ENCODE results near the gene UGGT1. TPM values are rescaled to one million over a fixed set of nuclear protein-coding genes. Genes with fewer than 3 reads are reported as not detected.

UGGT1 gene
- total and polyA plus RNA-seq, 9 donors = 7.1 to 42.5 (median 22.5) TPM

GRCh38 chr2:128196471-128196931 is 105.5 kb downstream of the UGGT1 start:
- Histone ChIP-seq H3K9me3 (no peaks in the 10 kb centered on the region), H3K4me3 (no peak overlapping the region), H3K27me3 (no peaks in the 10 kb centered on the region), H3K4me1 (ENCODE audit: insufficient read depth) (no peaks in the 10 kb centered on the region), H3K36me3 (no peaks in the 10 kb centered on the region), H3K27ac (no peak overlapping the region)
- WGBS, 3 donors = 41 to 50% (median 46%) methylated on average over 6 of the region's 6 CpGs
- intact Hi-C loops (cut with DNase I) = no loop called here
- DNase-seq = no peak
- TF ChIP-seq CTCF (IDR thresholded peaks at IDR 0.05) (no peak), POLR2A (IDR thresholded peaks at IDR 0.05) (no peak), EP300 (IDR thresholded peaks at IDR 0.05) (no peak)

GRCh38 chr2:128197059-128197458 is 106.1 kb downstream of the UGGT1 start:
- no peaks in the 10 kb centered on the region for H3K36me3 ChIP-seq
- TF ChIP-seq CTCF (IDR thresholded peaks at IDR 0.05) (no peak), POLR2A (IDR thresholded peaks at IDR 0.05) (no peak), EP300 (IDR thresholded peaks at IDR 0.05) (no peak)
- 94 to 97% (median 95%) methylated on average over 8 of the region's 8 CpGs for WGBS, 3 donors
- H3K4me1 ChIP-seq (ENCODE audit: insufficient read depth) = no peaks in the 10 kb centered on the region
- no peak for DNase-seq
- no peaks in the 10 kb centered on the region for H3K9me3 ChIP-seq
- intact Hi-C loops (cut with DNase I) = no loop called here
- no peaks in the 10 kb centered on the region for H3K27me3 ChIP-seq
- H3K27ac ChIP-seq = no peak overlapping the region
- H3K4me3 ChIP-seq = no peak overlapping the region

GRCh38 chr2:128198656-128199055 is 107.7 kb downstream of the UGGT1 start:
- intact Hi-C loops (cut with DNase I) = no loop called here
- Histone ChIP-seq H3K4me1 (ENCODE audit: insufficient read depth) (no peaks in the 10 kb centered on the region), H3K36me3 (no peaks in the 10 kb centered on the region), H3K27me3 (no peaks in the 10 kb centered on the region), H3K9me3 (no peaks in the 10 kb centered on the region), H3K27ac (no peak overlapping the region), H3K4me3 (no peak overlapping the region)
- TF ChIP-seq EP300 (IDR thresholded peaks at IDR 0.05) (no peak), CTCF (IDR thresholded peaks at IDR 0.05) (no peak), POLR2A (IDR thresholded peaks at IDR 0.05) (no peak)
- DNase-seq = no peak
- 35 to 61% (median 44%) methylated on average over 3 of the region's 3 CpGs for WGBS, 3 donors

GRCh38 chr2:128199141-128199540 is 108.1 kb downstream of the UGGT1 start:
- H3K27me3 ChIP-seq = no peaks in the 10 kb centered on the region
- intact Hi-C loops (cut with DNase I) = no loop called here
- no peaks in the 10 kb centered on the region for H3K36me3 ChIP-seq
- no peak for DNase-seq
- H3K4me1 ChIP-seq (ENCODE audit: insufficient read depth) = no peaks in the 10 kb centered on the region
- no peaks in the 10 kb centered on the region for H3K9me3 ChIP-seq
- H3K4me3 ChIP-seq = no peak overlapping the region
- no peak for TF ChIP-seq POLR2A (IDR thresholded peaks at IDR 0.05)
- TF ChIP-seq CTCF (IDR thresholded peaks at IDR 0.05) = no peak
- TF ChIP-seq EP300 (IDR thresholded peaks at IDR 0.05) = no peak
- H3K27ac ChIP-seq = no peak overlapping the region
- WGBS, 3 donors = 85 to 91% (median 90%) methylated on average over 7 of the region's 7 CpGs
